ENCODE measurements around the gene USP15. TPM values are rescaled to one million over a fixed set of nuclear protein-coding genes. Genes with fewer than 3 reads are reported as not detected.

USP15 gene
- polyA plus RNA-seq, 1 experiment = 21.9 TPM

- ChIA-PET CTCF (no interaction called here), POLR2A (no interaction called here)
- no peak for DNase-seq (ENCODE audit: low read depth)
- H3K36me3 ChIP-seq (ENCODE audit: control insufficient read depth, insufficient read depth, low read length) = no peaks in the 10 kb centered on the region
- H3K27me3 ChIP-seq (ENCODE audit: control insufficient read depth, insufficient read depth, low read length) = no peaks in the 10 kb centered on the region
- no peak for TF ChIP-seq CTCF (IDR thresholded peaks at IDR 0.05; ENCODE audit: insufficient read depth, low read depth, low read length)
- no peak overlapping the region for H3K4me3 ChIP-seq (ENCODE audit: low read depth, low read length)
Observed at GRCh38 chr12:62249419-62249818, 10.8 kb upstream of the USP15 start.

GRCh38 chr12:62250671-62251608, 9.3 kb upstream of the USP15 start:
- no peak overlapping the region for H3K4me3 ChIP-seq (ENCODE audit: low read depth, low read length)
- no peaks in the 10 kb centered on the region for H3K36me3 ChIP-seq (ENCODE audit: control insufficient read depth, insufficient read depth, low read length)
- H3K27me3 ChIP-seq (ENCODE audit: control insufficient read depth, insufficient read depth, low read length) = no peaks in the 10 kb centered on the region
- DNase-seq (ENCODE audit: low read depth) = peak; percentile 31
- POLR2A ChIA-PET = no interaction called here
- CTCF ChIA-PET = interaction anchor here (0.8 to 1.4 kb wide), 4 partner anchors 58 to 1048 kb away, joined by 3 to 4 read pairs (median 4); a partner anchor contains a TSS
- no peak for TF ChIP-seq CTCF (IDR thresholded peaks at IDR 0.05; ENCODE audit: insufficient read depth, low read depth, low read length)

GRCh38 chr12:62251609-62251958, 8.6 kb upstream of the USP15 start:
- ChIA-PET CTCF (interaction anchor here (1.0 to 1.4 kb wide), 3 partner anchors 59 to 184 kb away, joined by 3 to 4 read pairs (median 4); a partner anchor contains a TSS), POLR2A (no interaction called here)
- no peak for DNase-seq (ENCODE audit: low read depth)
- Histone ChIP-seq H3K4me3 (ENCODE audit: low read depth, low read length) (no peak overlapping the region), H3K36me3 (ENCODE audit: control insufficient read depth, insufficient read depth, low read length) (no peaks in the 10 kb centered on the region), H3K27me3 (ENCODE audit: control insufficient read depth, insufficient read depth, low read length) (no peaks in the 10 kb centered on the region)
- no peak for TF ChIP-seq CTCF (IDR thresholded peaks at IDR 0.05; ENCODE audit: insufficient read depth, low read depth, low read length)

- H3K27me3 ChIP-seq (ENCODE audit: control insufficient read depth, insufficient read depth, low read length) = no peaks in the 10 kb centered on the region
- POLR2A ChIA-PET = no interaction called here
- CTCF ChIA-PET = no interaction called here
Observed at GRCh38 chr12:62252576-62252975, 7.6 kb upstream of the USP15 start.

More at GRCh38 chr12:62252576-62252975, 7.6 kb upstream of the USP15 start:
- Histone ChIP-seq H3K4me3 (ENCODE audit: low read depth, low read length) (no peak overlapping the region), H3K36me3 (ENCODE audit: control insufficient read depth, insufficient read depth, low read length) (no peaks in the 10 kb centered on the region)
- DNase-seq (ENCODE audit: low read depth) = no peak
- no peak for TF ChIP-seq CTCF (IDR thresholded peaks at IDR 0.05; ENCODE audit: insufficient read depth, low read depth, low read length)
